Common myeloid progenitor, CD34-positive (primary cell): Measurements from ENCODE around the gene RET.

Source experiments
- CTCF ChIA-PET: fragments of 350-600 bp; sonication (Branson Sonifier 250); formaldehyde crosslinking; loops from one replicate; lab custom pipeline; 2021; ENCODE audit warnings: antibody characterized with exemption; lab: Charles Lee
- POLR2A ChIA-PET: fragments of 350-600 bp; sonication (Branson Sonifier 250); formaldehyde crosslinking; loops from one replicate; lab custom pipeline; 2021; ENCODE audit warnings: antibody characterized with exemption; lab: Charles Lee
- DNase-seq, 3 donors: peaks; one replicate each; pipeline versions ENCODE4 v3.0.0 to v3.0.0-alpha.2; 2013
- H3K27ac ChIP-seq, 2 experiments: 1 replicate in 1 of 2; 2 replicates in 1 of 2; pipeline ENCODE4 v1.7.0; 2013; ENCODE audit warnings: inconsistent platforms in 2 of 2, low read length in 2 of 2, mild to moderate bottlenecking in 2 of 2, low read depth in 1 of 2, moderate library complexity in 1 of 2; ENCODE audit not compliant: severe bottlenecking in 2 of 2, insufficient read depth in 1 of 2, poor library complexity in 1 of 2
- H3K27me3 ChIP-seq, 5 experiments: replicated peaks in 2 of 5; 1 replicate in 3 of 5; 2 replicates in 2 of 5; pipeline versions ENCODE4 v1.6.1 to v1.7.0; 2013; ENCODE audit warnings: low read length in 4 of 5, mild to moderate bottlenecking in 2 of 5, moderate library complexity in 2 of 5, inconsistent platforms in 1 of 5; ENCODE audit not compliant: insufficient read depth in 5 of 5, control insufficient read depth in 4 of 5
- H3K36me3 ChIP-seq, 4 experiments: 1 replicate in 2 of 4; 2 replicates in 2 of 4; pipeline versions ENCODE4 v1.6.1 to v1.7.0; 2013; ENCODE audit warnings: low read length in 3 of 4, control low read depth in 1 of 4, mild to moderate bottlenecking in 1 of 4; ENCODE audit not compliant: control insufficient read depth in 4 of 4, insufficient read depth in 4 of 4
- H3K4me1 ChIP-seq, 4 experiments: 1 replicate in 3 of 4; 2 replicates in 1 of 4; pipeline versions ENCODE4 v1.6.1 to v1.7.1; 2013; ENCODE audit warnings: low read length in 3 of 4, mild to moderate bottlenecking in 3 of 4, control low read depth in 1 of 4, inconsistent platforms in 1 of 4, moderate library complexity in 1 of 4; ENCODE audit not compliant: control insufficient read depth in 4 of 4, insufficient read depth in 4 of 4; ENCODE audit errors: control extremely low read depth in 1 of 4
- H3K4me3 ChIP-seq, 7 experiments: 1 replicate in 4 of 7; 2 replicates in 3 of 7; pipeline versions ENCODE4 v1.5.1 to v1.7.0; 2013; ENCODE audit warnings: mild to moderate bottlenecking in 7 of 7, low read length in 6 of 7, moderate library complexity in 6 of 7, inconsistent platforms in 2 of 7, low read depth in 2 of 7, control low read depth in 1 of 7; ENCODE audit not compliant: insufficient read depth in 4 of 7, control insufficient read depth in 1 of 7; ENCODE audit errors: extremely low read depth in 1 of 7
- H3K9me3 ChIP-seq, 5 experiments: 1 replicate in 4 of 5; 2 replicates in 1 of 5; pipeline versions ENCODE4 v1.6.1 to v1.7.1; 2013; ENCODE audit warnings: low read length in 4 of 5, mild to moderate bottlenecking in 2 of 5, inconsistent platforms in 1 of 5, low read depth in 1 of 5, moderate library complexity in 1 of 5; ENCODE audit not compliant: control insufficient read depth in 4 of 5, insufficient read depth in 2 of 5; ENCODE audit errors: control extremely low read depth in 1 of 5
- WGBS: methylation state at CpG from one replicate; pipeline ENCODE4 v1.1.5; 2013; ENCODE audit not compliant: insufficient coverage; 5-methylcytosine and 5-hydroxymethylcytosine counted together

RET gene

DNA sequence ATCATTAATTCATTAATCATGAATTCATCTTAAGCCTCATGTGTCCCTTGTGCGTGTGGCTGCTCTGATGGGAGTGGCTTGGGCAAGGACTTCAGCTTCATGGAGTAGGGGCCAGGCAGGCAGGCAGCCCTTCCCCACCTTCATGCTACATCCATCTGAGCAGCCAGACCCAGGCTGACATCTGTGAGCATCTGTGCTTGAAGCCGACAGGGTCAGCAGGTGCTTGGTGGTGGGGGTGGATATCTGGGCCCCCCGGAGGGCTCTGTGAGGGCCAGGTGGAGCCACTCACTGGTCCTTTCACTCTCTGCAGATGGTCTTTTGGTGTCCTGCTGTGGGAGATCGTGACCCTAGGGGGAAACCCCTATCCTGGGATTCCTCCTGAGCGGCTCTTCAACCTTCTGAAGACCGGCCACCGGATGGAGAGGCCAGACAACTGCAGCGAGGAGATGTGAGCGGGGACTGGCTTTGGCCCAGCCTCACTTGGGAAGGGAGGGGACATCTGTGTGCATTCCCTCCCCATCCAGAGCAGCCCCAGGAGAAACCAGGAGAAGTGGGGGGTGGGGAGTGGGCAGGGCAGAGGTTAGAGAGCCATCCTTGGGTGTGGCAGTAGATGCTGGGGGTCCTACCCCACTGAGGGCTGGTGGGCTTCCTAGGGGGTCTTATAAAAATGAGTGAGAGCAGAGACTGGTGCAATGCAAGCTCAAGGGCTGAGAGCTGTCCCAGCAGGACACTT, 46.7 kb downstream of the RET start:
- DNase-seq, result no peak
- Histone ChIP-seq H3K9me3 (no peaks in the 10 kb centered on the region), H3K36me3 (no peaks in the 10 kb centered on the region), H3K4me1 (peaks cover 10 to 80% (median 55%) of the 10 kb centered on the region in 4 experiments), H3K4me3 (no peak overlapping the region), H3K27ac (no peak overlapping the region), H3K27me3 (no peaks in the 10 kb centered on the region)
- WGBS, result 95% methylated on average over 6 of the region's 9 CpGs
- ChIA-PET CTCF (interaction anchor here (0.7 to 3.9 kb wide), 5 partner anchors 9 to 79 kb away, joined by 3 to 31 read pairs (median 10); partner anchors contain the start of gene CSGALNACT2), POLR2A (no interaction called here)

DNA sequence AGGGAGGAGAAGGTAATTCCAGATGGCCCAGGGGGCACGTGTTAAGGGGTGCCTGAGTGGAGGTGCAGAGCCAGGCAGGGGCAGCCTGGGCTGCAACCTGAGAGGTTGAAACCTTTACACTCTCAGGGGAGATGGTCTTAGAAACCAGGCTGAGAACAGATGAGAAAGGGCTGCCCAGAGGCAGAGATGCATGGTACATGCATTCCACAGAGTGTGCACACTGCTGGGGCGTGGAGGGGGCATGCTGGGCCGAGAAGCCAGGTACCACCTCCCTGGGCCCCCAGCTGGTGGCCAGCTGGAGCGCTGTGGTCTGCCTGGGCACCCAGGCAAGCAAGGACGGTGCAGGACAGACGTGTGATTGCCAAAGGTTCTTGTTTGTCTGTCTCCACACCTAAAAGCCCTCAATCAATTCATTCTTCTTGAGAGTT, 47.2 kb downstream of the RET start:
- H3K36me3 ChIP-seq, result no peaks in the 10 kb centered on the region
- H3K4me1 ChIP-seq, result peaks cover 10 to 80% (median 61%) of the 10 kb centered on the region in 4 experiments
- no peaks in the 10 kb centered on the region for H3K27me3 ChIP-seq
- ChIA-PET CTCF (interaction anchor here (0.7 to 1.7 kb wide), 2 partner anchors 9 to 17 kb away, joined by 3 to 7 read pairs; no protein-coding TSS in a partner anchor), POLR2A (no interaction called here)
- DNase-seq, result no peak
- 98% methylated on average over 5 of the region's 6 CpGs for WGBS
- no peak overlapping the region for H3K4me3 ChIP-seq
- H3K27ac ChIP-seq, result no peak overlapping the region
- H3K9me3 ChIP-seq, result no peaks in the 10 kb centered on the region

DNA sequence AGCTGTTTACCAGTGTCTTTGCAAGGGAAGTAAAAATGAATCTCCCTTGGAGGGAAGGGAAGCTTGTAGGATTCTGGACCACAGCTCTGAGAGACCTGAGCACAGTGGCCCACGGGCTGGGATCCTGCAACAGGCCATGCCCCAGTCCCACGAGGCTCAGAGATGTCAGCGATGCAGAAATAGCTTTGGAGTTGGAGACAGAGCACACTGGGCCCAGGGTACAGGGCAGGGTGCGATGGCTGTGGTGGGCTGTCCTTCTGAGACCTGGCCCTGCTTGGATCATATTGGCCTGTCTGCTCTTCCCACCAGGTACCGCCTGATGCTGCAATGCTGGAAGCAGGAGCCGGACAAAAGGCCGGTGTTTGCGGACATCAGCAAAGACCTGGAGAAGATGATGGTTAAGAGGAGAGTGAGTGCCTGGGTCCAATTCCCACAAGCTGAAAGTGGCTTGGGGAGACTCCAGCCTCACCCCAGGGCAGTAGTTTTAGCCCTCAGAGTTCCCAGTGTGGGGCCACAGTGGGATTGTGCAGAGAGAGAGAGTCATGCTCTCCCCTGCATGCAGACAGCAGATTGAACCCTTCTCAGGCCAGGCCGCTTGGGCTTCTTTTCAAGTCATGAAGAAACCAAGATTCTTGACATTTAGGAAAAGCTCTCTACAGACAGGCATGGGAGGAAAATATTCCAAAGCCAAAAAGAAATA, 47.9 kb downstream of the RET start:
- ChIA-PET POLR2A (no interaction called here), CTCF (interaction anchor here (1.7 kb wide), 1 partner anchor 8 kb away, joined by 7 read pairs; no protein-coding TSS in a partner anchor)
- H3K27me3 ChIP-seq, result no peaks in the 10 kb centered on the region
- no peak overlapping the region for H3K4me3 ChIP-seq
- 95% methylated on average over 8 of the region's 9 CpGs for WGBS
- no peaks in the 10 kb centered on the region for H3K9me3 ChIP-seq
- no peaks in the 10 kb centered on the region for H3K36me3 ChIP-seq
- no peak for DNase-seq
- H3K4me1 ChIP-seq, result peaks cover 13 to 82% (median 66%) of the 10 kb centered on the region in 4 experiments
- no peak overlapping the region for H3K27ac ChIP-seq

DNA sequence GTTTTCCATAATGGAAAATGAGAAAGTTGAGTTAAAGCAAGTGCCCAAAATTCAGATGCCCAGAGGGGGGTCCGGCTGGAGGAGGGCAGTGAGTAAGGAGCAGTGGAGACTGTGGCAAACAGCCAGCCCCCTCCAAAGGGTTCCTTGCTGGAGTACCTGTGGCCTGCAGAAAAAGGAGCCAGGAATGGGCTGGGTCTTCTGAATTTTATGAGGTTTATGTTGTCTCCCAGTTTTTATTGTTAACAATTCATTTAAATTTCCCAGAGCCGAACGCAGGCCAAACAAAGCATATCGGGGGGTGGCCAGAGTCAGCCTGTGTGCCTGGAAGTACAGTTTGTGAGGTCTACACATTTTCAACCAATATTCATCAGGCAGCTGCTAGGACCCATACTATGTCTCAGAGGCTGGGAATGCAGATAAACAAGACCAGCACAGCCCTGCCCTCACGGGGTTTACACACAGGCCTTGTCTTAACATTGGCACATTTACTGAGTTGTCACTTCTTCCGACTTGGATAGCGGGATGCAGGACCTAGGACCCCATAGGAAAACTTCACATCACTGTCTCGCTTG, 48.5 kb downstream of the RET start:
- peaks cover 13 to 82% (median 64%) of the 10 kb centered on the region in 4 experiments for H3K4me1 ChIP-seq
- H3K27me3 ChIP-seq, result no peaks in the 10 kb centered on the region
- WGBS, result 100% methylated on average over 5 of the region's 8 CpGs
- no peak for DNase-seq
- H3K4me3 ChIP-seq, result no peak overlapping the region
- H3K36me3 ChIP-seq, result no peaks in the 10 kb centered on the region
- CTCF ChIA-PET, result interaction anchor here (1.4 kb wide), 1 partner anchor 15 kb away, joined by 3 read pairs; no protein-coding TSS in a partner anchor
- no peaks in the 10 kb centered on the region for H3K9me3 ChIP-seq
- no peak overlapping the region for H3K27ac ChIP-seq
- POLR2A ChIA-PET, result no interaction called here

DNA sequence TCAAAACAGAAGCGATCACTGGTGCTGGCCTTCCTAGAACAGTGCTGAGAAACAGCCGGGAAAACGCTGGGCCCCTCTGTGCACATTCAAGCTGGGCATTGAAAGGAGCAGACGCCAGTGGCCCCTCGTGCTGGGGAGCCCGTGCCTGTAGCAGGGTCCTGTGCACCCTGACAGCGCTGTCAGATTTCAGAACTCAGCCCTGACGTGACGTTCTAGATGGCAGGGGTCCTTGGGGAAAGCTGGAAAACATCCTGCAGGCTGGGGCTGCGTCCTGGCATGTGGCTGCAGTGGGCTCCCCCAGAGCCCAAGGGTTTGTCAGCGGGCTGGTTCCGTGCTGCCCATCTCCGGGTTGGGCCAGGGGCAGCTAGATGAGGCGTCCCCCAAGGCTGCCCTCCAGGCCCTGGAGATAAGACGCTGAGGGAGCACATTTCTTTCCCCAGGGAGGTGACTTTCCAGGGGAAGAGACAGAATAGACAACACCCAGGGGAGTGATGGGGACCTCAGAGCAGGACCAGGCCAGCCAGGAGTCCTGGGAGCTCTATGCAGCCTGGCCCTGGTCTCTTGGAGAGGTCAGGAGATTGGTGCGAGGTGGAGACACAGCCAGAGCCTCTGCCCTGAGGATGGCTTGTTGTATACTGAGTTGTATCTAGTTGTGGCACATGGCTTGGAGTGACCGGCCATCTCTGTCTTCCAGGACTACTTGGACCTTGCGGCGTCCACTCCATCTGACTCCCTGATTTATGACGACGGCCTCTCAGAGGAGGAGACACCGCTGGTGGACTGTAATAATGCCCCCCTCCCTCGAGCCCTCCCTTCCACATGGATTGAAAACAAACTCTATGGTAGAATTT, 49.2 kb downstream of the RET start:
- no peak overlapping the region for H3K27ac ChIP-seq
- H3K4me1 ChIP-seq, result peaks cover 11 to 82% (median 64%) of the 10 kb centered on the region in 4 experiments
- no peaks in the 10 kb centered on the region for H3K27me3 ChIP-seq
- no peak for DNase-seq
- H3K9me3 ChIP-seq, result no peaks in the 10 kb centered on the region
- H3K4me3 ChIP-seq, result no peak overlapping the region
- POLR2A ChIA-PET, result no interaction called here
- CTCF ChIA-PET, result interaction anchor here (1.4 kb wide), 2 partner anchors 14 to 20 kb away, joined by 3 to 4 read pairs; no protein-coding TSS in a partner anchor
- H3K36me3 ChIP-seq, result no peaks in the 10 kb centered on the region
- WGBS, result 98% methylated on average over 22 of the region's 23 CpGs

DNA sequence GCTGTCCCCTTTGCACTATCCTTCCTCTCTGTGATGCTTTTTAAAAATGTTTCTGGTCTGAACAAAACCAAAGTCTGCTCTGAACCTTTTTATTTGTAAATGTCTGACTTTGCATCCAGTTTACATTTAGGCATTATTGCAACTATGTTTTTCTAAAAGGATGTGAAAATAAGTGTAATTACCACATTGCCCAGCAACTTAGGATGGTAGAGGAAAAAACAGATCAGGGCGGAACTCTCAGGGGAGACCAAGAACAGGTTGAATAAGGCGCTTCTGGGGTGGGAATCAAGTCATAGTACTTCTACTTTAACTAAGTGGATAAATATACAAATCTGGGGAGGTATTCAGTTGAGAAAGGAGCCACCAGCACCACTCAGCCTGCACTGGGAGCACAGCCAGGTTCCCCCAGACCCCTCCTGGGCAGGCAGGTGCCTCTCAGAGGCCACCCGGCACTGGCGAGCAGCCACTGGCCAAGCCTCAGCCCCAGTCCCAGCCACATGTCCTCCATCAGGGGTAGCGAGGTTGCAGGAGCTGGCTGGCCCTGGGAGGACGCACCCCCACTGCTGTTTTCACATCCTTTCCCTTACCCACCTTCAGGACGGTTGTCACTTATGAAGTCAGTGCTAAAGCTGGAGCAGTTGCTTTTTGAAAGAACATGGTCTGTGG, 50.0 kb downstream of the RET start:
- CTCF ChIA-PET, result interaction anchor here (1.4 kb wide), 1 partner anchor 21 kb away, joined by 4 read pairs; no protein-coding TSS in a partner anchor
- Histone ChIP-seq H3K27me3 (no peaks in the 10 kb centered on the region), H3K4me1 (peaks cover 8 to 82% (median 59%) of the 10 kb centered on the region in 4 experiments), H3K4me3 (no peak overlapping the region), H3K9me3 (no peaks in the 10 kb centered on the region), H3K36me3 (no peaks in the 10 kb centered on the region), H3K27ac (no peak overlapping the region)
- WGBS, result no CpG with 5 or more reads among the region's 7 CpGs
- DNase-seq, result no peak
- POLR2A ChIA-PET, result no interaction called here
